ENCODE measurements around the gene GAL3ST1.
"Not testable (repeated sequence)": the region's sequence is repeated elsewhere in the genome, so short reads cannot be mapped to it uniquely, and the experiment has no call there.

Gene GAL3ST1

DNA sequence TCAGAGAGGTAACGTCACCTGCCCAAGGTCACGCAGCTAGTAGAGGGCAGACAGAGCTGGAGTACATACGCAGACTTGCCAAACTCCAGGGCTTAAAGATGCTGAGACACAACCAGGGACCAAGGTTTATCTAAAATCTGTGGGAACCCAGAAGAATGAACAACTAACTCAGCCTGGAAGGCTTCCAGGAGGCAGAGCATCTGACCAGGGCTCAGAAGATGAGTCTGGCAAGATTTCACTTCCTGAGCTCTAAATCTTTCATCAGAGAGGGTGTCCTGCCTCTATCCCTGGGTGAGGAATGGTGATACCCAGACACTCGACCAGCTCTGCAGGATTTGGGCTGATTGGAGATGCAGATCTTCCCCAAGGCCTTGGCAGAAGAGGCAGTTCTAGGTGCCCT, 9.1 kb downstream of the GAL3ST1 start:
- H3K27me3 Mint-ChIP-seq (ENCODE audit: low read depth) = peaks cover 24% of the 10 kb centered on the region
- no peak overlapping the region for H3K4me3 Mint-ChIP-seq
- no peaks in the 10 kb centered on the region for H3K9me3 Mint-ChIP-seq
- no peak overlapping the region for H3K27ac Mint-ChIP-seq
- no peaks in the 10 kb centered on the region for H3K4me1 Mint-ChIP-seq
- H3K36me3 Mint-ChIP-seq (ENCODE audit: low read depth) = no peaks in the 10 kb centered on the region
- TF ChIP-seq, protein P1, sequence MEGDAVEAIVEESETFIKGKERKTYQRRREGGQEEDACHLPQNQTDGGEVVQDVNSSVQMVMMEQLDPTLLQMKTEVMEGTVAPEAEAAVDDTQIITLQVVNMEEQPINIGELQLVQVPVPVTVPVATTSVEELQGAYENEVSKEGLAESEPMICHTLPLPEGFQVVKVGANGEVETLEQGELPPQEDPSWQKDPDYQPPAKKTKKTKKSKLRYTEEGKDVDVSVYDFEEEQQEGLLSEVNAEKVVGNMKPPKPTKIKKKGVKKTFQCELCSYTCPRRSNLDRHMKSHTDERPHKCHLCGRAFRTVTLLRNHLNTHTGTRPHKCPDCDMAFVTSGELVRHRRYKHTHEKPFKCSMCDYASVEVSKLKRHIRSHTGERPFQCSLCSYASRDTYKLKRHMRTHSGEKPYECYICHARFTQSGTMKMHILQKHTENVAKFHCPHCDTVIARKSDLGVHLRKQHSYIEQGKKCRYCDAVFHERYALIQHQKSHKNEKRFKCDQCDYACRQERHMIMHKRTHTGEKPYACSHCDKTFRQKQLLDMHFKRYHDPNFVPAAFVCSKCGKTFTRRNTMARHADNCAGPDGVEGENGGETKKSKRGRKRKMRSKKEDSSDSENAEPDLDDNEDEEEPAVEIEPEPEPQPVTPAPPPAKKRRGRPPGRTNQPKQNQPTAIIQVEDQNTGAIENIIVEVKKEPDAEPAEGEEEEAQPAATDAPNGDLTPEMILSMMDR (IDR thresholded peaks at IDR 0.05; ENCODE audit: unreplicated experiment in 3 of 3) = no peak

DNA sequence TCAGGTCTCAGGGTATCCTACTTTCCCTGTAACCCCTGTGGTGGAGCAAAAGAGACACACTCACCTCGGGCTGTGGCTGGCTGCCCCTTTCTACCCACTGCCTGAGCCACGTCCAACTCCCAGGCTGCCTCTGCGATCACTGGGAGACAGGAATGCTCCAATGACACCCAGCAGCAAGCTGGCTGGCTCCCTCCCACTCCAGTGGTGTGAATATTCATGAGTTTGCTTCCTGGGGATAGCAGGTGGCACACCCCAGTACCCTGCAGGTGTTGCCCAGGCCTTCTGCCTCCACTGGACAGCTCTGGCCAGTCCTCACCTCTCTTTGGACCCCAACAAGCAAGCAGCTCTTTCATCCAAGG, 9.7 kb downstream of the GAL3ST1 start:
- Mint-ChIP-seq H3K27me3 (ENCODE audit: low read depth) (peaks cover 22% of the 10 kb centered on the region), H3K27ac (peak overlapping the region in 1 of 3 experiments; percentile 58), H3K4me3 (no peak overlapping the region), H3K4me1 (no peaks in the 10 kb centered on the region), H3K9me3 (no peaks in the 10 kb centered on the region), H3K36me3 (ENCODE audit: low read depth) (no peaks in the 10 kb centered on the region)
- TF ChIP-seq, protein P1 (IDR thresholded peaks at IDR 0.05; ENCODE audit: unreplicated experiment in 3 of 3) = no peak

DNA sequence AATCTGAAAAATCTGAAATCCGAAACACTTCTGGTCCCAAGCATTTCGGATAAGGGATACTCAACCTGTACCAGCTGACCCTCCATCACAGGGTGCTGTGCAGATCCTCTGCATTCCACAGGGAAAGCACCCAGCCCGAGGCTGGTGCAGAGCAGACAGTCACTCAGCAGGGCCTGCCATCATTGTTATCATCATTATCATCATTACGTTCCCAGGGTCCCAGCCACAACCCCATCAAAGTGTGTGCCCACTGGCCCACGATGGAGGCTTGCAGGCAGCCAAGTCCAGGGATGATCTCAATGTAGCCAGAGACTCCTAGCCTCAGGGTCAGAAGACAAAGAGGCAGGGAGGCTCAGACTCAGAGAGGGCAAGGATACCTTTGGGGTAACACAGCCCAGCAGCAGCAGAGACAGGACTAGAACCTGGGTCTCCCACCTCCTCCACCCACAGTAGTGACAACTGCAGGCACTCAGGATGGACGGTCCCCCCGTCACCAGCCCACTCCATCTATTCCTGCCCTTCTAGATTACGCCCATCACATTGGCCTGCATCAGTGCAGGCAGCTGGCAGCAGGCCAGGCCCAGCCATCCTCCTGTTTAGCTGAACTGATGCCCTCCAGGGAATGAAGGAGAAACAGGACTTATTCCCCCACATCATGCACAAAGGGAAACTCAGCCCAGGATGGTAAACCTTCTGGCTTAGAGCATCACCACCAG, 10.3 kb downstream of the GAL3ST1 start:
- Mint-ChIP-seq H3K4me1 (no peaks in the 10 kb centered on the region), H3K9me3 (no peaks in the 10 kb centered on the region), H3K27ac (peak overlapping the region in 1 of 3 experiments; percentile 58), H3K36me3 (ENCODE audit: low read depth) (no peaks in the 10 kb centered on the region), H3K4me3 (no peak overlapping the region), H3K27me3 (ENCODE audit: low read depth) (peaks cover 17% of the 10 kb centered on the region)
- TF ChIP-seq, protein P1 (IDR thresholded peaks at IDR 0.05; ENCODE audit: unreplicated experiment in 3 of 3) = no peak

DNA sequence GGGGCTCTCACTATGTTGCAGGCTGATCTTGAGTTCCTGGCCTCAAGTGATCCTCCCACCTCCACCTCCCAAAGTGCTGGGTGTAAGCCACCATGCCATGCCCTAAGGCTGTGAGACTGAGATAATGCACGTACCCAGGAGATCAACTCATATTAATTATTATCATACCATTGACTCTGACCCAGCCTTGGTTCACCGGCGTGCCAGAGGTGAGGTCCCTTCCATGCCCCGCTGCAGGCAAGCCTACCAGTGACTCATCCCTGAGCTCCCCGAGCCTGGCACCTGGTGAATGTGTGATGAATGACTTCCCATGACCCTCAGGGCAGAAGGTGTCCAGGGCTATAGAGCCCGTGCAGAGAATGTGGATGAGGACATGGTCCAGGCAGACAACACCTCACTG, 12.1 kb downstream of the GAL3ST1 start:
- Mint-ChIP-seq H3K9me3 (no peaks in the 10 kb centered on the region), H3K36me3 (ENCODE audit: low read depth) (no peaks in the 10 kb centered on the region), H3K27me3 (ENCODE audit: low read depth) (peaks cover 13% of the 10 kb centered on the region), H3K4me3 (no peak overlapping the region), H3K4me1 (no peaks in the 10 kb centered on the region), H3K27ac (no peak overlapping the region)
- TF ChIP-seq, protein P1 (IDR thresholded peaks at IDR 0.05; ENCODE audit: unreplicated experiment in 3 of 3) = no peak

DNA sequence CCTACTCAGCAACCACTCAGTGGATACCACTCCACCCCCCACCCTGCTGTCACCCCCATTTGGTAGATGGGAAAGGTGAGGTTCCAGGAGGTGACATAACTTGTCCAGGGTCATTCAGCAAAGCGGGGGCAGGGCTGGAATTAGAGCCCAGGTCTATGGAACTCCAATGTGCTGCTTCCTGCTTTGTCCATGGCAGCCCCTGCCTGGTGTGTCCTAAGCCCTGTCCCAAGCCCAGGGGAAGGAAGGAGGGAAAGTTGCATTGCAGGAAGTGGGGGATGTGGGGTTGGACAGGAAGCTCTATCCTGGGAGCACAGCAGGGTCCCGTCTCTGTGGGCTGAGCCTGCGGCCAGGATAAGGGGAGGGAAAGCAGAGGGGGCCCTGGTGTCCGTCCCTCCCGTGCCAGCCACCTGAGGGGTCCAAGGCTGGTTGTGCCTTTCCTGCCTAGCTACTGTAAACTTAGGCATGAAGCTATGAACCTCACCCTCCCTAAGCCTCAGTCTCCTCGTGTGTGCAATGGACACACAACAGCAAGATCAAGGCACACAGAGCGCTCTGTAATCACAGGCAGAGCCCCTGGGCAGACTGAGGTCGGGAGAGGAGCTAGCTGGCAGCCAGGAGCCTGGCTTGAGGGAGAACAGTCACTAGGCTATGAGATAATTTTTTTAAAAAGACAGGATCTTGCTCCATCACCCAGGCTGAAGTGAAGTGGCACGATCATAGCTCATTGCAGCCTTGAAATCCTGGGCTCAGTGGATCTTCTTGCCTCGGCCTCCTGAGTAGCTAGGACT, 12.9 kb downstream of the GAL3ST1 start:
- TF ChIP-seq, protein P1 (IDR thresholded peaks at IDR 0.05; ENCODE audit: unreplicated experiment in 3 of 3) = no peak
- Mint-ChIP-seq H3K36me3 (ENCODE audit: low read depth) (no peaks in the 10 kb centered on the region), H3K4me3 (no peak overlapping the region), H3K27me3 (ENCODE audit: low read depth) (peaks cover 10% of the 10 kb centered on the region), H3K27ac (peak overlapping the region in 1 of 3 experiments; percentile 92), H3K9me3 (no peaks in the 10 kb centered on the region), H3K4me1 (no peaks in the 10 kb centered on the region)

DNA sequence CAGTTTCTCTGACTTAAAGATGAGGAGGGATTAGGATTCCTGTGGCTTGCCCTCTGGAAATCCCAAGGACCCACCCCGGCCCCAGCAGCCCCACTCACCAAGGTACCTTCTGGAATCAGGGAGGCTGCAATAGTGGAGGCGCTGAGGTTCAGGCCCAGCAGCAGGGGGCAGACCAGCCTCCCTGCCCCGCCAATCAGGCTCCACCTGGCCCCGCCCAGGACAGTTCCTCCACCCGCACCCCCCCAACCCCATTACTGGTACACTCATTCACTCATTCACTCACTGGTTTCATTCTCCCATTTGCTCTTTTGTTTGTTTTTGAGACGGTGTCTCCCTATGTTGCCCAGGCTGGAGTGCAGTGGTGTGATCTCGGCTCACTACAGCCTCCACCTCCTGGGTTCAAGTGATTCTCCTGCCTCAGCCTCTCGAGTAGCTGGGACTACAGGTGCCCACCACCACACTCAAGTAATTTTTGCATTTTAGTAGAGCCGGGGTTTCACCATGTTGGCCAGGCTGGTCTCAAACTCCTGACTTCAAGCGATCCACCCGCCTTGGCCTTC, 13.7 kb downstream of the GAL3ST1 start:
- not testable (repeated sequence) for H3K4me1 Mint-ChIP-seq; H3K27me3 Mint-ChIP-seq (ENCODE audit: low read depth); H3K9me3 Mint-ChIP-seq; H3K36me3 Mint-ChIP-seq (ENCODE audit: low read depth); H3K4me3 Mint-ChIP-seq
- H3K27ac Mint-ChIP-seq = peak overlapping the region in 1 of 3 experiments; percentile 92

Data from nephron (organoid).